Measurements from ENCODE around the gene KIAA1671.

The KIAA1671 gene

DNA sequence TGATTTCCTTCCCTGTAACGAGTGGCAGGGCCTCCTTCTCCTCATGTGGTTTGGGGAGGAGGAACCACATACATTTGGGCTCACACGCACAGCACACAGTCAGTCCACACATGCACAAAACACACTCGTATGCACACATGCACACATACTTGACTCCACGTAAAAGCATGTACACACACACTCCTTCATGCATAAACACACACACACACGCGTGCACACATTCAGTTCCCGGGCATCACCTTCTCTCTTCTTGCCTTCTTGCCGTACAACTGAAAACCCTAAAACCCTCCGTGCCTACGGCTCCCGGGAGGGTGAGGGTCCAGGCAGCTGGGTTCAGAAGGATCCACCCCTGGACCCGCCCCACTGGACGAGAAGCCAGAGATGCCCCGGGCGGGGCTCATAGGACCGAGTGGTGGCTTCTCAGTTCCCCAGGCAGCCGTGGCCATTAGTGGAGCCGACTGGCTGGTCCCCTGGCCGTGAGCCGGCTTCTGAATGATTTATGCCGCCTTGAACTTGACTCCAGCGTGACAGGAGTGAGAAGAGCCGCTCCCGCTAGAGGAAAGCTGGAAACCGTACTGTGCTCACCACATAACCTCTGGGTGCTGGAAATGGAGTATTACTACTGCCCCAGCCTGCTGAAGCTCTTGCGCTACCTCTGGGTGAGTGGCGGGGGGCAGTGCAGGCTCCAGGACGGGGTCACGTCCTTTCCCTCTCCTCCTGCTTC is 117.4 kb downstream of the KIAA1671 start:
- DNase-seq, result no peak

DNA sequence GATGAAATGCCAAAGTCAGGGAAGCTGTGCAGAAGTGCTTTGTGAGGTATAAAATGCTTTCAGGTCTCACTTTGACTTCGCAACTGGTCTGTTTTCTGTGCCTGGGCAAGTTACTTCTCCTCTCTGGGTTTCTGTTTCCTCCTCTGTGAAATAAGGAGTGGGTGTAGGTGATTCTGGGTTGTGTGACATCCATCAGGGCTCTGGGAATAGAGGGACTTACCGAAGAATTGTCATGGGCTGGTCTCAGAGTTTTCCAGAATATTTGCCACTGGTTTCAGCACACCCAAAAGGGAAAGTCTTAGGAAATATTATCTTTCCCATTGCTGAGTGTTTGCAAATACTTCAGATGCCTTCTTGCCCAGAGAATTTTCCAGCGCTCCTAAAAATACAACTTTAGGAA is 118.4 kb downstream of the KIAA1671 start:
- no peak for DNase-seq

DNA sequence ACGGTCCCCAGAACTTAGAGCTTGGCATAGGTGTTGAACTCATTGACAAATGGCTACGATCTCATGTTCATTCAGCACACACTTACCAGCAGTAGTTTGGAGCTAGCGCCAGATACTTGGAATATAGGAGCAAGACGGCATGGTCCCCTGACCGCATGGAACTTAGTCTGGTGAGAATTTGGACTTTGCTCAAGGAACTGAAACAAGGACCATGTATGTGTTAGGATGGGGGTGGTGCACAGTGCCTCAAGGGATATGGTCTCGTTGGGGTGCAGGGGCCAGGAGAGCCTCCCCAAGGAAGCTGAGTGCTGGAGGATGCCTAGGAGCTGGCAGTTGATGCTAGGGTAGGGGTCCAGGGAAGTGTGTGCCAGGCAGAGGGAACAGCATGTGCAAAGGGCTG is 119.2 kb downstream of the KIAA1671 start:
- DNase-seq, result no peak

DNA sequence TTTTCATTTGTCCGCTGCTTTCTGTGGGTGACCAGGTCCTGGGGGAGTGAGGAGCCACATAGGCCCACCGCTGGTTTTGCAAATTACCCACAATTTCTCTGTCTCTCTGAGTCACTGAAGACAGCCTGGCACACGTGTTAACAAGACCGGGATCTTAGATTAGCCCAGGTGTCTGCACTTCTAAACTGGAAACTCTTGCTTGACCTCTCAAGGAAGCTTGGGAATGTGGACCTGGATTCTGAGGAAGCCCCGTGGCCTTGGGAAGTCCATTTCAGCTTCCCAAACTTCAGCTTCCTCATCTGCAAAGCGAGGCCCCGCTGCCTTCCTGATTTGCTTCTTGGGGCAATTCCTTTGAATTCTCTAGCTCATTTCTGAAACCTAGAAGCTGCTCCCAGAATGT is 119.9 kb downstream of the KIAA1671 start:
- no peak for DNase-seq

DNA sequence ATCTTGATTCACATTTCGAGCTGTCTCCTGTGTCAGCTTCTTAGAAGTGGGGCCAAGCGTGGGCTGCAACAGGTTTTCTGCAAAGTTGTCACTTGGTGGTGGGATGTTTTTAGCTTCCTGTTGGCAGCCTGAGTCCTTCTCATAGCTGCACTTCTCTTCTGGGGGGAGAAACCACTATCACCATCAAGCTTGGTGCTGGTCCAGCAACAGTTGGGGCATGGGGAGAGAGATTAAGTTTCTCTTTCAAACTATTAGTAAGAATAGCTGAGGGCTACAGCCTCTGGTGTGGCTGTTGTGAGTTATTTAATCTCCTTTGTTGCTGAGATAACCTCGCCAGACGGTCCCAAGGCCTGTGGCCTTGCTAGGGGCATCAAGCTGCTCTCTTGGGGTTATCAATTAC is 123.8 kb downstream of the KIAA1671 start:
- peak; percentile 56 for DNase-seq

DNA sequence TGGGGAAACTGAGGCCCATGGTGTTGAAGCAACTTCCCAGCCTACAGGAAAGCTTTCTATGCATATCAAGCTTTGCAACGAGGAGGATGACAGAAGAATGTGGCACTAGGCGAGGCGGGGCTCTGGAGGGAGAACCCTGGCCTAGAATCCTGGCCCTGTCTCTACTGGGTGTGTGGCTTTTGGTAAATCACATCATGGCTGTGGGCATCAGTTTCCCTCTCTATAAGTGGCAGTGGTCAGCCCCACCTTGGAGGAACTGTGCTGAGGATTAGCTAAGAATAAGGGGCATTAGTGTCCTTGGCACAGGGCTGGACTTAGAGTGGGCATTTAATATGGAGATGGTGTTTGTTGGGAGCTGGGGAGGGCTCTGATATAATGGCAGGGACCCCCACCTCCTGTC is 124.5 kb downstream of the KIAA1671 start:
- no peak for DNase-seq

DNA sequence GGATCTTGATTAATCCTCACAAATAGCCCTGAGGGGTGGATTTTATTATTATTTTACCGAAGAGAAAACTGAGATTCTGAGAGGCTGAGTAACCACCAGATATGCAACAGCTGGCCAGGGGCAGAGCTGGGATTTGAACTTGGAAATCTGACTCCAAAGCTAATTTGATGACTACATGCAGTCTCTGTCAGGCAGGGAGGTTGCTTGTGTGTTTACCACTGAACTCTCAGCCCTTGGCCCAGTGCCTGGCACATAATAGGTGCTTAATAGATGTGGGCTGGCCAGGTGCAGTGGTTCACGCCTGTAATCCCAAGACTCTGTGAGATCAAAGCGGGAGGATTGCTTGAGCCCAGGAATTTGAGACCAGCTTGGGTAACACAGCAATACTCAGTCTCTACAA is 125.4 kb downstream of the KIAA1671 start:
- DNase-seq, result no peak

DNA sequence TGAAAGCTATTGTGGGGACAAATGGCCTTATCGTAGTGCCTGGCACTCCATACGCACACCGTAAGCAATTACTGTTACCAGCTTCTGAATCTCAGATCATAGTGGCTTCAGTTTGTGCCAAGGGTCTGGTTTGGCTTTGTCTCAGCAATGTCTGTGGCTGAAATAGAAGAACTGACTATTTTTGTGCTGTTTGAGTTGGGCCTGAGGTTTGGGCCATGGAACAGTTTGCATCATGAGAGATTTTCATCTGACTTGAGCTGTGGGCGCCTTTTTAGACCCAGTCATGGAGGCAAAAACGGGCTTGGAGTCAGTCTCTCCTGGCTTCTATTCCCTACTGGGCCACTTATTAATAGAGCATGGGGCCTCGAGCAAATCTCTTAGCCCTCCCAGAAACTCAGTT is 126.1 kb downstream of the KIAA1671 start:
- no peak for DNase-seq

DNA sequence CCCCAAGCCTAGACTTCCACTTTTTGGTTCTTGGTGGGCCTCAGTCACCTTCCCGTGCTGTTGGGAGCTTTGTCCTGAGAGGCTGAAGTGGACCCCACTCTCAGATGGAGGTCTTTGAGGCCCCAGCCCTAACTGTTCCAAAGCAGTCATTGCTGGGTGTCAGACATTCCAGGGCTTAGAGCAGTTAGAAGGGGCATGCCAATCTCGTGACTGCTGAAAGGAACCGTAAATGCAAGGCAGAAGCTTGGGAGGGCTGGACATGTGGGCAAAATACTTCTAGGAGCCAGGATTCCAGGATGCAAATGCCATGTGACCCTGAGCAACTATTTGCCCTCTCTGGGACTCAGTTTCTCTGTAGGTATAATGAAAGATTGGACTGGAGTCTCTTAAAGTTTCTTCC is 128.3 kb downstream of the KIAA1671 start:
- DNase-seq, result no peak

DNA sequence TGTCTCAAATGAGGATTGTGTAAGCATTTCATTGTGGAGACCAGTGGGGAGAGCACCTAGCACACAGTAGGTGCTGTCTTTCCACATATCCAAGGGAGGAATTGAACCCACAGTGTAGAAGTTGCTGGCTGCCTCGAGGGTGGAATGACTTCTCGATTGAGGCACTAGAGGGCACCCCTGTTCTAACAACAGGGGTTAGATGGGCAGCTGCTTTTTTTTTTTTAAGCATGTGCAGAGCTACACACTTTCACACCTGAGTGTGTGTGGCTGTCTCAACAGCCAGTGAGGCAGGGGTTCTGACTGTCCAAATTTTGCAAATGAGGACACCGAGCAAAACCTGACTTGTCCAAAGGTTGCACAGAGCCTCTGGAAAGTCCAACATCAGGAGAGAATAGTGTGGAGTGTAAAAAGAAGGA is 128.9 kb downstream of the KIAA1671 start:
- peak; percentile 58 for DNase-seq

DNA sequence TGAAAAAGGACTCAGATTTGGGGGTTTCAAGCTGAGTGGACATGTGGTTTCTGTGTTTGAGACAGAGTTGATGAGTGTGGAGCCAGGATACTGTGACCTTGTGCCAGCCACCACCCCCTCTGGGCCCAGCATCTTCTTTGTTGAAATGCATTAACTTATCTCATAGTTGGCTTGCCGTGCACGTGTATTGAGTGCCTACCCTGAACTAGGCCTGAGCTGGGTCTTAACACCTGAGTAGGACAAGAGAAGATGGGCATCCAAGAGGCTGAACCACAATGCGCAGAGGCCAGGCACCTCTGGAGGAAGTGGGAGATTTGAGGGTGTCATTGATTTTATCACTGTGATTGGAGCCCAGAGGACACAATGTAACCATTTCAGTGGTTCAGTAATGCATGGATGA is 129.6 kb downstream of the KIAA1671 start:
- no peak for DNase-seq

DNA sequence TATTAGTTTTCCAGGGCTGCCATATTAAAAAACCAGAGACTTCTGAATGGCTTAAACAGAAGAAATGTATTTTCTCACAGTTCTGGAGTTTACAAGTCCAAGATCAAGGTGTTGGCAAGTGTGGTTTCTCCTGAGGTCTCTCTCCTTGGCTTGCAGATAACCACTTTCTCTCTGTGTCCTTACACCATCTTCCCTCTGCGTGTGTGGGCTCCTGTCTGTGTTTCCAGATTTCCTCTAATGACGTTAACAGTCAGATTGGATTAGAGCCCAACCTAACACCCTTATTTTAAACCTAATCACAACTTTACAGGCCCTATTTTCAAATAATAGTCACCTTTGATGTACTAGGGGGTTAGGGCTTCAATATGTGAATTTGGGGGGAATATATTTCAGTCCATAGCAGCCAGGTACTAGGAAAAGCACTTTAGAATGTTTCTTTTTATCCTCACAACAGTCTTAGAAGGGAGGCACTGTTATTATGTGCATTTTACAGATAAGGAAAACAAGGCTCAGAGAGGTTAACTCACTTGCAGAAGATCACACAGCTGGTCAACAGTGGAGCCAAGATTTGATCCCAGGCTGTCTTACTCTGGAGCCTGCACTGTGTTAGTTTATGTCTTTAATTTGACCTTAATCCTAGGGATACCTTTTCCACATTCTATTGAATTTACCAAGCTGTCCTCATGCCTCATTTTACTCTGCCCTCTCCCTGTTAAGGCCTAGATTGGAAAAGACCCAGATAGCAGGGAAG is 130.7 kb downstream of the KIAA1671 start:
- DNase-seq, result no peak

DNA sequence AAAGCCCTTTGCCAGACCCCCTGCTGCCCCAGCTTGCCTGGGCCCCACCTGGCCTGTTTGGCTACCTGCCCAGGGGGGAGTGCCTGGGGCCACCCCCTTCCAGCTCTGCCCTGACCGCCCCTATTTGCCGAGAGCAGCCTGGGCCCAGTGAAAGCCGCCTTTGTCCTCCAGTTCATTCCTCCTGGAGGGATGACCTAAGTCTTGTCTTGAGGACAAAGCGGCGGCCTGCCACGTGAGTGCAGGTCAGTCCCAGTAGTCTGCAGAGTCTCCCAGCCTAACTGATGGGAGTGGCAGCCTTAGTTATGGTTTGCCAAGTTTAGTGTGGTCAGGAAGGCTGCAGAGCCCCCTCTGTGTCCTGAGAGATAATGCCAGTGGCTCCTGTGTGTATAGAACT is 131.3 kb downstream of the KIAA1671 start:
- DNase-seq, result no peak

DNA sequence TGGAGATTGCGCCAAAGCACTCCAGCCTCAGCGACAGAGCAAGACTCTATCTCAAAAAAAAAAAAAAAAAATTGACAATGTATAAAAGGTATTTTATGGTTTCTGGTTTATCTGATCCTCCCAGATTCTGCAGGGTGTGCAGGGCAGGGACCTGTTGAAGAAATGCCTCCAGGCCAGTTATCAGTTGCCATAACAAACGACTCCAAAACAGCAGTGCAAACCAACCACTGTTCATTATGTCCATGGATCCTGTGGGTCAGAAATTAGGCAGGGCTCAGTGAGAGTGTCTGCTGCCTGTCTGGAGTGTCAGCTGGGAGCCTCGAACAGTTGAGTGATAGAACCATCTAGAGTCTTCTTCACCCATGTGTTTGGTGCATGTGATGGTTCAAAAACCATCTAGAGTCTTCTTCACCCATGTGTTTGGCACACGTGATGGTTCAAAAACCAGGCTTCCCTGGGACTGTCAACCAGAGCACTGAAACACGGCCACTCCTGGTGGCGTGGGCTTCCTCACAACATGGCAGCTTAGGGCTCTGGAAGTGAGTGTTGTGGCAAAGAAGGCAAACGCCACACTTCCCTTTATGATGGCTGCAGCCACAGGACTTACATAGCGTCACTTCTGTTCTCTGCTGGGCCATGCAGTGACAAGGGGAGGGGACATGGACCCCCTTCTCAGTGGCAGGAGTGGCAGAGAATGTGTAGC is 132.0 kb downstream of the KIAA1671 start:
- DNase-seq, result no peak

DNA sequence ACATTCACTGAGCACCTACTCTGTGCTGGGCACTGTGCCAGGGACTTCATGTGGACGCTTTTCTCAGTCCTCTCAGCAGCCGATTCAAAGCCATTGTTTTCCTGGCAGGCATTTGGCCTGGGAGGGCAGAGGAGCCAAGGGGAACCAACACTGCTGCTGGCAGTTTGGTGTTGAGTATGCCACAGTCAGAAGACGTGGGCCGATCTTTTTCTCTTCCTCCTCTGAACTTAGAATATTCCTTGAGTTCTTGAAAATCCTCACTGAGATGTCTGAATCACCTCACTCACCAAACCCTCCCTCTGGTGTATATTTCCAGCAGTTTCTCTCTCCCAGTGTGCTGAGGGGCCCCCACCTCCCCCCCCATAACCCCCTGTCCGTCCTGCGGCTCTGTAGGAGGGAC is 132.6 kb downstream of the KIAA1671 start:
- no peak for DNase-seq

DNA sequence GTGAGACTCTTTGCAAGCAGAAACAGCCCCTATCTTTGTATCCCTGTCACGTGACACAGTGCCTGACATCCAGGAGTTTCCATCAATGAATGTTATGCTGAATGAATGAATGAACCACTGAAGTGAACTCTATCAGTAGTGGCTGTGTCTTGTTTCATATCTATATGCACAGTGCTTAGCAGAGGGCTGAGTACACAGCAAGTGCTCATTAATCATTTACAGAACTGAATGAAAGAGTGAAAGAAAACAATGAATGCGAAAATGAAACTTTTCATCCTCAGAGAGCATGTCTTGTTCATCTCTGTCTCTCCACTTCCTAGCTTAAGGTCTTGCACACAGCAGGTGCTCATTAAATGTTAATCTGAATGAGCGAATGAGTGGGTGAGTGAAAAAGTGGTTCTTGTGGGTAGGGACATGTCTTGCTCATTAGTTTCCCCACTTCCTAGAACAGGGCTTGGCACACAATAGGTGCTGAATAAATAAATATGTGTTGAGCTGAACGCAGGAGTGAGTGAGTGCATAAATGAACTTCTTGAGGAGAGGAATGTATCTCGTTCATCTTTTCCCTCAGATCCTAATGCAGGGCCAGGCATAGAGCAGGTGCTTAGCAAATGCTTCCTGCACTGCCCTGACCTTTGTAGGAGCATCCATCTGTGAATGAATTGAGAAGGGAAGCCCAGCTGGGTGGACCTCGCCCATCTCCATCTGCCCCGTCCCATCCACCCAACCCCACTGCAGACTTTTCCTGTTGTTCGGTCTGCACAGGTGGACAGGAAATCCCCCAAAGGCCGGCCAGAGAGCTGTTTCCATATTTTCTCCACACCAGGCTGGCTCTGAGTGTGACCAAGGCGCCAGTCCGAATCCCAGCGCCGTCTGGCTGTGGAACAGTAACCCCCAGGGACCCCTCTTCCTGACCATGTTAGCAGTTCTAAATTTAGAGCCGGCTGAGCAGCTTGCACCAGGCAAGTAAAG is 133.7 kb downstream of the KIAA1671 start:
- DNase-seq, result no peak

DNA sequence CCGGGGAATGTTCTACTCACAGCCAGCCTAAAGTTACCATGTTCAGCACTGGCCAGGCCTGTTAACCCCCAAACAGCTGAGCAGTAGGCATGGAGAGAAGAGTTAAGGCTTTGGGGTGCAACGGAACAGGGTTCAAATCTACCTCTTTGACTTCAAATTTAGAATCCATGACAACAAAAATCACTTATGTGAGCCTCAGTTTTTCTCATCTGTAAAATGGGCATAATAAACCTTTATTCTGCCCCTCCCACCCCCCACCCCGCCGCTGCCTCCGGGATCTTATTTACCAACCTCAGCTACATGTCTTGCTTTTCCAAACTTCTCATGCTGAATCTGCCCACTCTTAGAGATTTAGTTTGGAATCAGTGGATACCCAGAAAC is 134.4 kb downstream of the KIAA1671 start:
- DNase-seq, result no peak

DNA sequence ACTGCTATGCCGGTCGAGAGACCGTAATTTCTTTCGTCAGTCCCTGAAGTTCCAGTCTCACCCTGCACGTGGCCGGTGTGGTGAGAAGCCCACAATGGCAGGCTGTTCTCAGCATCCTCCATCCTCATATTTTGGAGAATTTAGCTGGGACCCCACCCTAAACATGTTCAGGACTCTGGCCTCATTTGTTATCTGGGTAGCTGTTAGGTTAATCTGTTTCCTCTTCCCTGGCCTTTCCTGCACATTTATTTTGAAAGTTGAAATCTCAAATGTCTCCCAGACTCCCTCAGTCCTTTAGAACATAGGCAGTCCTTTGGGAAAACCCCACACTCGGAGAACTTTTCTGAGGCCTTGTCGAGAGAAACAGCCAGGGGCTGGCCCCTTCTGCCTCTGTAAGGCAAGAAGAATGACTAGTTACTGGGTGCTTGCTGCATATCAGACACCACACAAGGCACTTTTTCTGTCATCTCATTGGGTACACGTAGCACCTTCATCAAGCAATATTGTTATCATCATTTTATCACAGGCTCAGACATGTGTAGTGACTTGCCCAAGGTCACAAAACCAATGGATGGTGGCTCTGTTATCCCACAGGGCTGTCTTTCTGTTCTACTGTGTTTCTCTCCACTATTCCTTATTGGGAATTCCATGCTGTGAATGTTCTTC is 137.8 kb downstream of the KIAA1671 start:
- no peak for DNase-seq

DNA sequence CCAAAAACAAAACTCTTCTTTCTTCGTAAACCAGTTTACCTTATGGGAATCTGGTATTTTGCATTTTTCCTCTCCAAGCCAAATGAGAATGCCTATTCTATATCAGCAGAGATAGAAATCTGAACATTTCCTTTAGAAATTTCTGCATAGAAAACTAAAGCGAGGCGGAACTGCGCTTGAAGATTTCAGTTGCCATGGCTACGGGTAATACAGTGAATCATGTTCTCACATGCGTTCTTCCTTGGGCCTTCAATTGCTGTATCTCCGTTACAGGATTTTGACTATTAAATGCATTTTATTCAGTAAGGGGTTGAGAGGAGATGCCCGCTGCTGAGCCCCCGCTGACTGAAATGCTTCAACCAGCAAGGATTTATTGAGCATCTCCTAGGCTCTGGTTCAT is 138.9 kb downstream of the KIAA1671 start:
- no peak for DNase-seq

DNA sequence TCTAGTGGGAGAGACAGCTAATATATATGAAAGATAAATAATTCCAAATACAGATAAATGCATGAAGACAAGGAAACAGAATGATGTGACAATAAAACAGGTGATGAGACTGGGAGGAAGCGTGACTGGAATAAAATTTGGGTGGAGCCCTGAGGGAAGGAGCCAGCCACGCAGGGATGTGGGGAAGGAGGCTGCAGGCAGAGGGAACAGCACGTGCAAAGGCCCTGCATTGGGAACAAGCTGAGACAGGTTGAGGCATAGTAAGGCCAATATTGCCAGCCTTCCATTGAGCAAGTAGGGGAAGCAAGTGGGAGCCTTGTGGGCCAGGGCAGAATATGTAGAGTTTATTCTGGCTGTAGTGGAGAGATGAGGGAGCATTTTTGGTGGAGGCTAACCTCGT is 139.6 kb downstream of the KIAA1671 start:
- no peak for DNase-seq

DNA sequence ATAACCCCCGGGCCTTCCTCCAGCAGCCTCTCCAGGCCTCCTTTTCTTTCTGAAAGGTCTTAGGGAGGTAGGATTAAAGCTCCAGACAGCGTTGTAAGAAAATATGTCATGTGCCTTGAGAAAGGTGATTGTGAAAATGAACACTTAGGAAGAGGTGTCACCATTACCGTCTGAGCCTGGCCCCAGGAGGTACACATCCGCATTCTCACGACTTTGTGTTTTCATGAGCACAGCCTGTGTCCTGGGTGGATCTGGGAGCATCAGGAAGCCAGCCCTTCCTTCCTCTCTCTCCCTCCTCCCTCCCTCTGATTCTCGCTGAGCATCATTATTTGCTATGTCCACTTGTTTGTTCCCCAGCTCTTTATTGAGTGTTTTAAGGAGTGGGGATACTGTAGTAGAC is 142.1 kb downstream of the KIAA1671 start:
- DNase-seq, result no peak

DNA sequence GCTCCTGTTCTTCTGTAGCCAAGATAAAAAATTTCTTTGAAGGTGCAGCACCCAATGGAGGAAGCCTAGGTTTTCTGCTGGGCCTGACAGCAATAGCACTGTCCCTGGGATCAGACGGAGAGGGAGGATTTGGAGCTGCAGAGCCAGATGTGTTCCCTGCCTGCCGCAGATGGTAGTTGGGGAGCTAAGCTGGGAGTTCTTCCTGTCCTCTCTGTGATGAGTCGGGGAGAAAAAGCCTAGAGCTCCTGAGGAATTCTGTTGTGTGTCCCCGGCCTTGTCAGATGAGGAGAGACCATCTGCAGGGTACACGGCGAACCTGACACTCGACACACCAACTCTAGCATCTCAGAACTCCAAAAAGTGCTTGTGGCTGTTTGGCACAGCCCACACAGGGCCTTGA is 143.4 kb downstream of the KIAA1671 start:
- DNase-seq, result no peak
